ENCODE measurements around the gene NCOA5.
A peak's percentile ranks its signal among the peaks of the same experiment; 100 is the strongest.

DNA sequence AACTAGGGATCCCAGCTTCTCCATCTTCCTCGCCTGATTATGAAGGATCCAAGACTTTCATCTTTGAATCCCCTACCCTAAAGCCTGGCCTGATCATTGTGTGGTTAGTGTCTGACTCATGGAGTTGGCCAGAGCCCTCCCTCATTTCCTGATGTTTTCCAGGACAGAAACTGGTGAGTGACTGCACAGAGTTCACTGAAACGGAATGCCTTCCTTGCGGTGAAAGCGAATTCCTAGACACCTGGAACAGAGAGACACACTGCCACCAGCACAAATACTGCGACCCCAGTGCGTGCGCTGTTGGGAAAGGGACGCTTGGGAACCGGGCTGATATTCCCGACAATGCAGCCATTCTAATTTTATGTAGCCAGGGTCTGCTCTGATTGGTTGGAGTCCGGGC, 32.3 kb upstream of the NCOA5 start:
- TF ChIP-seq, protein P1, sequence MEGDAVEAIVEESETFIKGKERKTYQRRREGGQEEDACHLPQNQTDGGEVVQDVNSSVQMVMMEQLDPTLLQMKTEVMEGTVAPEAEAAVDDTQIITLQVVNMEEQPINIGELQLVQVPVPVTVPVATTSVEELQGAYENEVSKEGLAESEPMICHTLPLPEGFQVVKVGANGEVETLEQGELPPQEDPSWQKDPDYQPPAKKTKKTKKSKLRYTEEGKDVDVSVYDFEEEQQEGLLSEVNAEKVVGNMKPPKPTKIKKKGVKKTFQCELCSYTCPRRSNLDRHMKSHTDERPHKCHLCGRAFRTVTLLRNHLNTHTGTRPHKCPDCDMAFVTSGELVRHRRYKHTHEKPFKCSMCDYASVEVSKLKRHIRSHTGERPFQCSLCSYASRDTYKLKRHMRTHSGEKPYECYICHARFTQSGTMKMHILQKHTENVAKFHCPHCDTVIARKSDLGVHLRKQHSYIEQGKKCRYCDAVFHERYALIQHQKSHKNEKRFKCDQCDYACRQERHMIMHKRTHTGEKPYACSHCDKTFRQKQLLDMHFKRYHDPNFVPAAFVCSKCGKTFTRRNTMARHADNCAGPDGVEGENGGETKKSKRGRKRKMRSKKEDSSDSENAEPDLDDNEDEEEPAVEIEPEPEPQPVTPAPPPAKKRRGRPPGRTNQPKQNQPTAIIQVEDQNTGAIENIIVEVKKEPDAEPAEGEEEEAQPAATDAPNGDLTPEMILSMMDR (IDR thresholded peaks at IDR 0.05), result no peak
- TF ChIP-seq POLR2AphosphoS5 (IDR thresholded peaks at IDR 0.05) (peak in 1 of 4 donors; percentile 7), EP300 (IDR thresholded peaks at IDR 0.05) (no peak)
